ENCODE data around the gene PARN. TPM values are rescaled to one million over a fixed set of nuclear protein-coding genes. Genes with fewer than 3 reads are reported as not detected.
A peak's percentile ranks its signal among the peaks of the same experiment; 100 is the strongest.
"Not testable (repeated sequence)": the region's sequence is repeated elsewhere in the genome, so short reads cannot be mapped to it uniquely, and the experiment has no call there.

The PARN gene
- total RNA-seq, 1 donor from 2014 or later: 16.1 TPM

DNA sequence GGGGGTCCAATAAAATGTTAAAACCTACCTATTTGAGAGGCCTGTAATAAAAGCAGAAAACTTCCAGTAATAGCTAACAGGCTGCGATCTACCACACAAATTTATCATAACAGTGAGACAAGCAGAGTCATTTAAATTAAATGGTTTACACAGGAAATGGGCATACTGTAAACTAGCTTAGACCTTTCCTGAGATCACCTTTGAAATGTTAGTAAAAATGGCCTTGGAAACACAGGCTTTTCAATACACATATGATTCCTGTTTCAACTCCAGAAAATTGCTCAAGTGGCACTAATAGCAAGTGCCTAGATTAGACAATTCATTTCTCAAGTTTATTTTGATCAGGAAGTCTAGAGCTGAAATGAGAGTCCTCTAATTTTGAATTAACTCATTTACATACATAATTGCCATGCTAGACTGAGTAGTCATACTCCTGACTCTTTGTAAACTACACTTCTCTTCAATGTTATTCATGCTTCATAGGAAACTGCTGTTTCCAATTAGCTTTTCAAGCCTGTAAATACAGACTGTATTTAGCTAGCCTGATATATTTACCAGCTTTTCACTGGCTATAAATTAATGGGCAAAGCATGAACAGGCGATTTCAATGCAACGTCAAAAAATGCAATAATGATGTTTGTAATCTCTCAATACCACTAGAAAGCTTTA lies 43.3 kb downstream of the PARN start:
- intact Hi-C loops (cut with DNase I): no loop called here
- ATAC-seq (ENCODE audit: poor library complexity) (no peak), DNase-seq (no peak)

- intact Hi-C loops (cut with DNase I): no loop called here
- ATAC-seq (ENCODE audit: poor library complexity) (no peak), DNase-seq (no peak)
These were observed 44.8 kb downstream of the PARN start for GRCh38 chr16:14585287-14585686.

DNA sequence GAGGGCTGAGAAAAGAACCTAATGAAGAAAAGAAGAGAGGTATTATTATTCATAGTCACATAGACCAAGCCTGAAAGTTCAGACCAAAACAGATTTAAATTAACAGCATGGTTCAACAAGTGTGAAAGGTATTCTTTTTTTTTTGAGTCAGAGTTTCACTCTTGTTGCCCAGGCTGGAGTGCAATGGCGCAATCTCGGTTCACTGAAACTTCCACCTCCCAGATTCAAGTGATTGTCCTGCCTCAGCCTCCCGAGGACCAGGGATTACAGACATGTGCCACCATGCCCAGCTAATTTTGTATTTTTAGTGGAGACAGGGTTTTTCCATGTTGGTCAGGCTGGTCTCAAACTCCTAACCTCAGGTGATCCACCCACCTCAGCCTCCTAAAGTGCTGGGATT lies 49.1 kb downstream of the PARN start:
- DNase-seq; intact Hi-C loops (cut with DNase I); ATAC-seq (ENCODE audit: poor library complexity): not testable (repeated sequence)

DNA sequence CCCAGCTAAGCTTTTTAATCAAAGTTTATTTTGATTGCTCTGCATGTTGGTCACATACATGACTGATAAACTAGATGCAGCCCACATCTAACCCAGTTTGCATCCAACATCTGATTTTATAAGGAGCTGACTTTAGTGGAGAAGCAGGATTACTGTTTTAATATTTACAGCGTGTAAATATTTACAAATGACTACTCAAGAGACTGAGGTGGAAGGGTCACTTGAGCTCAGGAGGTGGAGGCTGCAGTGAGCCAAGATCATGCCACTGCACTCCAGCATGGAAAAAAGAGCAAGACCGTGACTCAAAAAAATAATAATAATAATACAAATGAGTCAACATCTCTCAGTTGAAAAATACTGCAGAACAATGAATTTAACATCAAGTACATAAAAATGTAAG lies 50.8 kb downstream of the PARN start:
- DNase-seq (no peak), ATAC-seq (ENCODE audit: poor library complexity) (no peak)
- intact Hi-C loops (cut with DNase I): no loop called here

GRCh38 chr16:14576532-14576931 lies 53.5 kb downstream of the PARN start:
- no peak for ATAC-seq (ENCODE audit: poor library complexity)

DNA sequence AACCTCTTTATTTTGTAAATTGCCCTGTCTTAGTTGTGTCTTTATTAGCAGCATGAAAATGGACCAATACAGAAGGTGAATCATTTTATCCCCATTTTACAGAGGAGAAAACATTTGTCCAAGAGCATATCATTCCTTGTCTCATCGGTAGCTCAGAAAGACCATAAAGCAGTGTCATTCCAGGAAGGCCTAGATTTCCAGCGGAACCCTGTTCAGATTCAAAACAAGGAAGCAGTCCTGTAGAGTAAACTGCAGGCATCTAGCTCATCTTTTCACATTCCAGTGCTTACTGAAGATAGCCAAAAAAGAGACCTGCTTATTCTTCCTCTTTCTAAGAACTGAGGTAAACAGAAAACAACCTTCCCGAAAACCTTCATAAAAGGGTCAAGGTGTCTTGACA lies 54.0 kb downstream of the PARN start:
- intact Hi-C loops (cut with DNase I): no loop called here
- no peak for ATAC-seq (ENCODE audit: poor library complexity)

More at GRCh38 chr16:14576532-14576931, 53.5 kb downstream of the PARN start:
- no peak for DNase-seq
- intact Hi-C loops (cut with DNase I): no loop called here

GRCh38 chr16:14574698-14575415 lies 55.2 kb downstream of the PARN start:
- ATAC-seq (ENCODE audit: poor library complexity); intact Hi-C loops (cut with DNase I); DNase-seq: not testable (repeated sequence)

More for the DNA sequence above, 54.0 kb downstream of the PARN start:
- no peak for DNase-seq

- DNase-seq: no peak
- intact Hi-C loops (cut with DNase I): no loop called here
- ATAC-seq (ENCODE audit: poor library complexity): no peak
These were observed 57.5 kb downstream of the PARN start for GRCh38 chr16:14572535-14572934.

- DNase-seq (no peak), ATAC-seq (ENCODE audit: poor library complexity) (no peak)
- intact Hi-C loops (cut with DNase I): no loop called here
These were observed 60.8 kb downstream of the PARN start for GRCh38 chr16:14569213-14569612.

GRCh38 chr16:14566599-14566998 lies 63.5 kb downstream of the PARN start:
- intact Hi-C loops (cut with DNase I): no loop called here
- DNase-seq (no peak), ATAC-seq (ENCODE audit: poor library complexity) (no peak)

- ATAC-seq (ENCODE audit: poor library complexity) (no peak), DNase-seq (no peak)
- intact Hi-C loops (cut with DNase I): no loop called here
These were observed 64.4 kb downstream of the PARN start for GRCh38 chr16:14565688-14566025.

- DNase-seq (no peak), ATAC-seq (ENCODE audit: poor library complexity) (no peak)
- intact Hi-C loops (cut with DNase I): no loop called here
These were observed 65.0 kb downstream of the PARN start for GRCh38 chr16:14564861-14565687.

DNA sequence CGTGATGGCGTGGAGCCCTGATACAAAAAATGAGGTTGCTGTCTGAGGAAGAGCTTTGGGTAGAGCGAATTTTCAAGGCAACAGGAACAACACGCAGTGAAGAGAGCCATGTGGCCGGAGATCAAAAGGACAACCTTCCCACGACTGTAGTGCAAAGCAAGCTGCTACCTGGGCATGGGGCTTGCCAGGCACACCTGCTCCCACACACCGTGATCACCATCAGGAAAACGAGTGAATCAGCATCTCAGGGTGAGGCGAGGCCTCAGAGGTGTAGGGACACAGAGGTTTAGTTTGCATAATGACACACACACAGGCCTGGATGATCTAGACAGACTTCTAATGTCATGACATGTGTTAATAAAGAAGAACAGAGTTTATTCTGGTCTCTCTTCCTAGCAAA lies 65.7 kb downstream of the PARN start:
- ATAC-seq (ENCODE audit: poor library complexity): no peak
- intact Hi-C loops (cut with DNase I): no loop called here

DNA sequence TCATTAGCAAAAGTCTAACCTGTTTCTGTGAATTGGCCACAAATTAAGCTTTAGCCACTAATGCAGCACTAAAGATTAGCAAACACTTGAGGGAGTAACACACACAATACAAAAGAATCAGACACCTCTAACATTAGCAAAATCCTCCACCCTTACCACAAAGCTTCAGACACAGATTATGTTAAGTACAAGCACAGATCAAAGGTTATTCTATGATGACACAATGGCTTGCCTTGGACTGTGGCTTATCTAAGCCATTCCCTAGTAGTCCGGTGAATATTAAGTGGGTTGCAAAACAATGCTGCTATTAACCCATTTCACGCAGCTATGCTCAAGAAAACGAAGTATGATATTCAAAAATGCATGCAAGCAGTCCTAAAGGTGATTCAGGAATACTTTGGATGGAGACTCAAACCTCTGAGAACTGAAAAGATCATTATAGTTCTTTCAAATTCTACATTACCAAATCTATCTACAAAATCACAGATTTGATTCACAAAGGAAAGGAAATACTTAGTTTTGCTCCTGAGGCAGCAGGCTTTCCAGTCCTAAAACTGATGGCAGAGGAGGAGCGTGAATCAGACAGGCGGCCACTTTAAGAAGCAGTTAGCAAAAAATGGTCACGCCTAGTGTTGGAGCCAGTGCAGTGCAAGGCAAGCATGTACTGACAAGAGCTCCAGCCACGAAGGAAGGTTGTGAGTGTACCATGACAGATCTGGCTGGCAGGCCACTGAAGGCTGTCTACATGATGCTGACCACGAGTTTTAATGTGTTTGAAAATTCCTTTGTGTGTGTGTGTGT lies 67.2 kb downstream of the PARN start:
- ATAC-seq (ENCODE audit: poor library complexity) (peak; percentile 73), DNase-seq (peak; percentile 43)
- intact Hi-C loops (cut with DNase I): no loop called here

More for the DNA sequence above, 65.7 kb downstream of the PARN start:
- no peak for DNase-seq

DNA sequence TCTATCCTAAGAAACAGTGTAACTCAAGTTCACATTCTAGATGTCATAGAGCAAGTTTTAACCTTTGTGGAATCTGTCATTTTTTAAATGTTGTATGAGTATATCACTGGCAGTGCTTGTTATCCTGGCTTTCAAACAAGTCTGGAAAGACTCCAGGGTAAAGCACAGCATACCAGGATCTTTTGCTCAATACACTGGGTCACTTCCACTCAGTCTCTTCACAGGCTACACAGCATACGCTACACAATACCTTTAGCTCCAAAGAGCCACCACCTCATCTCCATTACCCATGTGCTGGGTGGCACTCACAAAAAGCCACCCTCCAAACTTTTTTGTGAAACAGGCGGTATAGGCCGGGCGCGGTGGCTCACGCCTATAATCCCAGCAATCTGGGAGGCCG lies 69.5 kb downstream of the PARN start:
- intact Hi-C loops (cut with DNase I): no loop called here
- ATAC-seq (ENCODE audit: poor library complexity) (peak; percentile 74), DNase-seq (no peak)

- DNase-seq (no peak), ATAC-seq (ENCODE audit: poor library complexity) (peak; percentile 64)
- intact Hi-C loops (cut with DNase I): no loop called here
These were observed 70.2 kb downstream of the PARN start for GRCh38 chr16:14559809-14560241.

- intact Hi-C loops (cut with DNase I): no loop called here
These were observed 76.6 kb downstream of the PARN start for GRCh38 chr16:14553447-14553846.

DNA sequence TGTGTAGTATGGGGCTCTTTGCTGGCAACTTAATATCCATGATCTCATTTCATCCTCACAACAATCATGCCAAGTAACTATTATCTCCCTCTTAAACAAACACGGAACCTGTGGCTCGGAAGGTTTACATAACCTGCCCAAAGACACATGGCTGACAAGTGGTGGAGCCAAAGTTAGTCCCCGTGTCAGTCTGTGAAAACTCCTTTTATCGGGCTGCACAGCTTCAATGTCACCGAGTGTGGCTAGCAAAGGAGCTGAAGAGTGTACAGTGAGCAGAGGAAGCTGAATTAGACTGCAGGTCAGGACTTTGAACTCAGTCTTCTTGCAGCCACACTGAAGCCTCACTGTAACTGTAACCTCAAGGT lies 80.3 kb downstream of the PARN start:
- intact Hi-C loops (cut with DNase I): no loop called here
- peak; percentile 93 for ATAC-seq (ENCODE audit: poor library complexity)
- DNase-seq: no peak

More at GRCh38 chr16:14553447-14553846, 76.6 kb downstream of the PARN start:
- ATAC-seq (ENCODE audit: poor library complexity) (no peak), DNase-seq (no peak)
